Measurements from ENCODE around the gene TUBB8B. TPM values are rescaled to one million over a fixed set of nuclear protein-coding genes. Genes with fewer than 3 reads are reported as not detected.
"Not testable (repeated sequence)": the region's sequence is repeated elsewhere in the genome, so short reads cannot be mapped to it uniquely, and the experiment has no call there.

The TUBB8B gene
- total RNA-seq, 6 donors from 2014 or later = 0.34 to 1.4 (median 1.0) TPM; not detected in 3

DNA sequence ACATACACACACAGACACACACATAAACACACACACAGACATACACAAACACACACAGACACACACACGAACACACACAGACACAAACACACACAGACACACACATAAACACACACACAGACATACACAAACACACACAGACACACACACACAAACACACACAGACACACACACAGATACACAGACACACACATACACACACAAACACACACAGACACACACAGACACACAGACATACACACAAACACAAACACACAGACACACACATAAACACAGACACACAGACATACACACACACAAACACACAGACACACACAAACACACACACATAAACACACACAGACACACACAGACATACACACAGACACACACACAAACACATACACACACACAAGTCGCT lies 31.5 kb upstream of the TUBB8B start:
- not testable (repeated sequence) for ATAC-seq (ENCODE audit: low FRiP score in 2 of 2)

GRCh38 chr18:80202-80601 lies 30.8 kb upstream of the TUBB8B start:
- ATAC-seq (ENCODE audit: low FRiP score in 2 of 2) = peak in 1 of 2 donors; percentile 15
- H3K4me1 ChIP-seq, H3K36me3 ChIP-seq, H3K4me3 ChIP-seq, H3K27me3 ChIP-seq, H3K27ac ChIP-seq, H3K9me3 ChIP-seq: not testable (repeated sequence)
- 65% methylated on average over 5 of the region's 6 CpGs; no CpG with 5 or more reads in 1 of the 2 donors for WGBS, 2 donors
- peak in 1 of 2 donors; percentile 52 for DNase-seq

More for the DNA sequence above, 31.5 kb upstream of the TUBB8B start:
- H3K36me3 ChIP-seq, H3K9me3 ChIP-seq, H3K27me3 ChIP-seq, H3K4me1 ChIP-seq, H3K4me3 ChIP-seq, H3K27ac ChIP-seq, DNase-seq: not testable (repeated sequence)
- WGBS, 2 donors = 68 to 100% methylated on average over 2 of the region's 2 CpGs

DNA sequence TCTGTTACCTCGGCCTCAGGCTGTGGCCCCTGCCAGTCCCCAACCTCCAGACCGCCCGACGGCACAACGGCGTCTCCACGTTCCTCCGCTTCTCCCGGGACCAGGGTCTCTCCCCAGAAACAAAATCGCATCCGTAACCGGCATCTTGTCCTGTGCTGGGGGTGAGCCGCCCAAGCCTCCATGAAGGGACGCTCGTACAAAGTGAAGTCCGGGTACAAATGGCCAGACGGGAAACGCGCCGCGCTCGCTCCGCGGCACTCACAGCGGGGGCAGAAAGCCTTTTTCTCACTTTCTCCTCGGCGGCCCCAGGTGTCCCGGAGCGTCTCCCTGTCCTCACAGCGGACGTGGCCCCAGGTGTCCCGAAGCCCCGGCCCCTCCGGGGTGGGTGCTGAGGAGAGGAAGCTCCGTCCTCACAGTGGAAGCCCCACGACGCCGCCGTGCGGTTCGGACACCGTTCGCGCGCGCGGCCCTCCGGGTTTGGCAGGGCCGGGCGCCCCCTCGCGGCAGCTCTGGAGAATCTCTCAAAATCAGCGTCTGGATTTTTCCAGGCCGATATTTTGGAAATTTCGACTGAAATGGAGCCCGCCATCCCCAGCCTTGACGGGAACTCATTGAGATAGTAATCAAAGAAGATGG lies 26.2 kb upstream of the TUBB8B start:
- H3K4me1 ChIP-seq, H3K27me3 ChIP-seq, H3K36me3 ChIP-seq, H3K27ac ChIP-seq, H3K9me3 ChIP-seq: not testable (repeated sequence)
- WGBS, 2 donors = 64 to 75% methylated on average over 37 to 57 of the region's 57 CpGs
- H3K4me3 ChIP-seq = peak overlapping the region in 1 of 4 donors; percentile 30
- DNase-seq (peak in 1 of 2 donors; percentile 76), ATAC-seq (ENCODE audit: low FRiP score in 2 of 2) (peak in 1 of 2 donors; percentile 41)

- not testable (repeated sequence) for H3K9me3 ChIP-seq, H3K4me3 ChIP-seq, H3K27me3 ChIP-seq, H3K4me1 ChIP-seq, H3K27ac ChIP-seq, H3K36me3 ChIP-seq
- peak in 1 of 2 donors; percentile 39 for ATAC-seq (ENCODE audit: low FRiP score in 2 of 2)
- DNase-seq = peak in 1 of 2 donors; percentile 77
- 53 to 54% methylated on average over 14 to 42 of the region's 48 CpGs for WGBS, 2 donors
These were observed 23.9 kb upstream of the TUBB8B start for GRCh38 chr18:73181-73777.

- not testable (repeated sequence) for DNase-seq; H3K27me3 ChIP-seq; H3K27ac ChIP-seq; H3K4me3 ChIP-seq; H3K36me3 ChIP-seq; H3K4me1 ChIP-seq; H3K9me3 ChIP-seq; ATAC-seq (ENCODE audit: low FRiP score in 2 of 2)
- 68 to 71% methylated on average over 9 of the region's 9 CpGs for WGBS, 2 donors
These were observed 18.3 kb upstream of the TUBB8B start for GRCh38 chr18:67701-68100.

GRCh38 chr18:64279-64678 lies 14.9 kb upstream of the TUBB8B start:
- H3K36me3 ChIP-seq; ATAC-seq (ENCODE audit: low FRiP score in 2 of 2); H3K27ac ChIP-seq; H3K4me1 ChIP-seq; DNase-seq; H3K9me3 ChIP-seq; H3K27me3 ChIP-seq; H3K4me3 ChIP-seq: not testable (repeated sequence)
- WGBS, 2 donors = 79 to 89% methylated on average over 5 of the region's 5 CpGs

- H3K4me1 ChIP-seq; H3K36me3 ChIP-seq; H3K27me3 ChIP-seq; DNase-seq; H3K27ac ChIP-seq; ATAC-seq (ENCODE audit: low FRiP score in 2 of 2); H3K4me3 ChIP-seq; H3K9me3 ChIP-seq: not testable (repeated sequence)
- 100% methylated on average over 2 of the region's 2 CpGs for WGBS, 2 donors
These were observed 14.2 kb upstream of the TUBB8B start for GRCh38 chr18:63656-64055.

GRCh38 chr18:54388-54787 lies 5.0 kb upstream of the TUBB8B start:
- not testable (repeated sequence) for H3K27ac ChIP-seq; DNase-seq; H3K4me1 ChIP-seq; H3K27me3 ChIP-seq; H3K9me3 ChIP-seq; H3K36me3 ChIP-seq; H3K4me3 ChIP-seq; ATAC-seq (ENCODE audit: low FRiP score in 2 of 2)
- WGBS, 2 donors = 68 to 82% methylated on average over 1 of the region's 1 CpG

DNA sequence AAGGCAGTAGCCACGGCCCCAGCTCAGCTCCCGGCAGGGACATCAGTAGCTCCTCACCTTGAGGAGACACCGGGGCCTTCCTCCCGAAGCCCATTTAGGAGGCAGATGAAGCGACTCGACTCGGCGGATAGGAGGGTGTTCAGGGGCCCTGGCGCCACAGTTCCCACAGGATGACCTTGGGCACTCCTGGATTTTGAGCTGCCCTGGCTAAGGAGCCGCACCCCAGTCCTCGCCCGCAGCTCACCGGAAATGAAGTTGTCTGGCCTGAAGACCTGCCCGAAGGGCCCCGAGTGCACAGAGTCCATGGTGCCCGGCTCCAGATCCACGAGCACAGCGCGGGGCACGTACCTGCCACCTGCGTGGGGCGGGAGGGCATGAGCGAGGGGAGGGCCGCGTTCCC lies 719 bp downstream of the TUBB8B start:
- not testable (repeated sequence) for H3K4me1 ChIP-seq; H3K9me3 ChIP-seq; H3K4me3 ChIP-seq; ATAC-seq (ENCODE audit: low FRiP score in 2 of 2); H3K27me3 ChIP-seq; H3K36me3 ChIP-seq; H3K27ac ChIP-seq
- WGBS, 2 donors = 92% methylated on average over 12 of the region's 25 CpGs; no CpG with 5 or more reads in 1 of the 2 donors
- DNase-seq = peak in 1 of 2 donors; percentile 57

DNA sequence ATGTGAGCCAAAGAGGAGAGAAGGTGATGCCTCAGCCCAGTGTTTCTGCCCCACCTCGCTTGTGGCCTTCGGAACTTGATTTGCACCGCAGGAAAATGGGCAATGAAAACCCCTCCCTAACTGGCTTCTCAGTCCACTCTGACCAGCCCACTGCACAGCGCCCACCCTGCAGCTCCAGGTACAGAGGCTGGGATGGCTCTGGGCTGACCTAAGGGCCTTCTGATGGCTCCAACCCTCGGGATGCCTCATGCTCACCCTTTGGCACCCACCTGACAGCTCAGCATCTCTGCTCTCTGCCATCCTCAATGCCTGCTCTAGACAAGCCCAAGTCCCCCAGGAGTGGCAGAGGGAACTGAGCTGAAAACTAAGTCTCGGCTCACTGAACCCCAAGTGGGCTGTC lies 36.2 kb downstream of the TUBB8B start:
- not testable (repeated sequence) for DNase-seq, H3K4me3 ChIP-seq, H3K9me3 ChIP-seq, H3K27ac ChIP-seq, H3K36me3 ChIP-seq, H3K27me3 ChIP-seq, H3K4me1 ChIP-seq
- ATAC-seq (ENCODE audit: low FRiP score in 2 of 2) = peak; percentile 21 to 22
- WGBS, 2 donors = no CpG with 5 or more reads among the region's 6 CpGs

- ATAC-seq (ENCODE audit: low FRiP score in 2 of 2) = peak; percentile 10 to 40
- not testable (repeated sequence) for DNase-seq, H3K9me3 ChIP-seq, H3K36me3 ChIP-seq, H3K27me3 ChIP-seq, H3K27ac ChIP-seq, H3K4me3 ChIP-seq, H3K4me1 ChIP-seq
- WGBS, 2 donors = no CpG with 5 or more reads among the region's 9 CpGs
These were observed 36.6 kb downstream of the TUBB8B start for GRCh38 chr18:12773-13172.

DNA sequence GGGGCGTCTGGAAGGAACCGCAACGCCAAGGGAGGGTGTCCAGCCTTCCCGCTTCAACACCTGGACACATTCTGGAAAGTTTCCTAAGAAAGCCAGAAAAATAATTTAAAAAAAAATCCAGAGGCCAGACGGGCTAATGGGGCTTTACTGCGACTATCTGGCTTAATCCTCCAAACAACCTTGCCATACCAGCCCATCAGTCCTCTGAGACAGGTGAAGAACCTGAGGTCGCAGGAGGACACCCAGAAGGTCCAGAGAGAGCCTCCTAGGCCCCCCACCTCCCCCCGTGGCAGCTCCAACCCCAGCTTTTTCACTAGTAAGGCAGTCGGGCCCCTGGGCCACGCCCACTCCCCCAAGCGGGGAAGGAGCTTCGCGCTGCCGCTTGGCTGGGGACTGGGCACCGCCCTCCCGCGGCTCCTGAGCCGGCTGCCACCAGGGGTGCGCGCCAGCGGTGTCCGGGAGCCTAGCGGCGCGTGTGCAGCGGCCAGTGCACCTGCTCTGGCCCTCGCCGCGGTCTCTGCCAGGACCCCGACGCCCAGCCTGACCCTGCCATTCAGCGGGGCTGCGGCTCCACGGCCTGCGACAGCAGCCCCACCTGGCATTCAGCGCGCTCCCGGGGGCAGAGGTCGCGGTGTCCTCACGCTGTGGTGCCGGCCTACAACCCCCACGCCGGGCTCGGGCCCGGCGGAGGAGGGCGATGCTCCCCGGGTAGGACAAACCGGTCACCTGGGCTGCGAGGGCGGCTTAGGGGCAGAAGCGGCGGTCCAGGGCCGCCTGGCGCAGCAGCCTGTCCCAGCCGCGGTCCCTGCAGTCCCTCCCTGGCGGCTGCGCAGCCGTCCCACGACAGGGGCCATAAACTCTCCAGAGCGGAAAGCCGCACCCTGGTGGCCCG lies 37.8 kb downstream of the TUBB8B start:
- not testable (repeated sequence) for H3K9me3 ChIP-seq; H3K36me3 ChIP-seq; H3K27me3 ChIP-seq; ATAC-seq (ENCODE audit: low FRiP score in 2 of 2); H3K4me3 ChIP-seq; H3K4me1 ChIP-seq; H3K27ac ChIP-seq
- peak in 1 of 2 donors; percentile 62 for DNase-seq
- 95% methylated on average over 16 of the region's 65 CpGs; no CpG with 5 or more reads in 1 of the 2 donors for WGBS, 2 donors

DNA sequence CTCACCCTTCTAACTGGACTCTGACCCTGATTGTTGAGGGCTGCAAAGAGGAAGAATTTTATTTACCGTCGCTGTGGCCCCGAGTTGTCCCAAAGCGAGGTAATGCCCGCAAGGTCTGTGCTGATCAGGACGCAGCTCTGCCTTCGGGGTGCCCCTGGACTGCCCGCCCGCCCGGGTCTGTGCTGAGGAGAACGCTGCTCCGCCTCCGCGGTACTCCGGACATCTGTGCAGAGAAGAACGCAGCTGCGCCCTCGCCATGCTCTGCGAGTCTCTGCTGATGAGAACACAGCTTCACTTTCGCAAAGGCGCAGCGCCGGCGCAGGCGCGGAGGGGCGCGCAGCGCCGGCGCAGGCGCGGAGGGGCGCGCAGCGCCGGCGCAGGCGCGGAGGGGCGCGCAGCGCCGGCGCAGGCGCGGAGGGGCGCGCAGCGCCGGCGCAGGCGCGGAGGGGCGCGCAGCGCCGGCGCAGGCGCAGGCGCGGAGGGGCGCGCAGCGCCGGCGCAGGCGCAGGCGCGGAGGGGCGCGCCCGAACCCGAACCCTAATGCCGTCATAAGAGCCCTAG lies 38.7 kb downstream of the TUBB8B start:
- DNase-seq (peak; percentile 22 to 64), ATAC-seq (ENCODE audit: low FRiP score in 2 of 2) (peak in 1 of 2 donors; percentile 77)
- WGBS, 2 donors = 83 to 86% methylated on average over 47 to 69 of the region's 75 CpGs

More for the DNA sequence above, 38.7 kb downstream of the TUBB8B start:
- H3K4me3 ChIP-seq, H3K9me3 ChIP-seq, H3K27me3 ChIP-seq, H3K36me3 ChIP-seq, H3K4me1 ChIP-seq, H3K27ac ChIP-seq: not testable (repeated sequence)
